ENCODE results near the gene REXO1. TPM values are rescaled to one million over a fixed set of nuclear protein-coding genes. Genes with fewer than 3 reads are reported as not detected.

REXO1 gene
- total and polyA plus RNA-seq, 2 donors (not counting 1 experiment from before 2014, with no cell fraction given), result 72.6 to 898 TPM

GRCh38 chr19:1843116-1843515 lies 5.2 kb downstream of the REXO1 start:
- CTCF ChIA-PET, result interaction anchor here (2.3 kb wide), 1 partner anchor 17 kb away, joined by 7 read pairs; no protein-coding TSS in a partner anchor
- no peak overlapping the region for H3K4me3 ChIP-seq (ENCODE audit: control extremely low read depth in 1 of 5, extremely low read depth in 1 of 5, insufficient read depth in 1 of 5, low read depth in 2 of 5, low read length in 4 of 5)
- H4K20me1 ChIP-seq (ENCODE audit: control insufficient read depth, insufficient read depth, low read length, poor library complexity, severe bottlenecking), result peaks cover 98% of the 10 kb centered on the region
- no peak overlapping the region for H3K9ac ChIP-seq (ENCODE audit: low read length)
- DNase-seq (no peak), ATAC-seq (ENCODE audit: low read depth) (no peak)
- H3K4me1 ChIP-seq (ENCODE audit: control insufficient read depth in 2 of 2, insufficient read depth in 2 of 2, low read length in 2 of 2), result peaks cover 37 to 47% of the 10 kb centered on the region in 2 donors
- TF ChIP-seq CTCF (IDR thresholded peaks at IDR 0.05), result no peak
- TF ChIP-seq EZH2 (IDR thresholded peaks at IDR 0.05; ENCODE audit: borderline replicate concordance, insufficient read depth, low read depth, low read length, poor library complexity, severe bottlenecking), result no peak
- no peak overlapping the region for H3K4me2 ChIP-seq (replicated peaks; ENCODE audit: low read depth, low read length, poor library complexity, severe bottlenecking)
- H3K4me1 Mint-ChIP-seq, result peaks cover 63% of the 10 kb centered on the region
- H3K36me3 ChIP-seq (replicated peaks in 1 of 2; ENCODE audit: control extremely low read depth in 1 of 2, control insufficient read depth in 1 of 2, extremely low read depth in 1 of 2, insufficient read depth in 2 of 2, low read length in 1 of 2), result peaks cover 0 to 15% of the 10 kb centered on the region in 2 experiments
- H3K27me3 ChIP-seq (replicated peaks in 1 of 4; ENCODE audit: control extremely low read depth in 1 of 4, control insufficient read depth in 3 of 4, insufficient read depth in 4 of 4, low read length in 3 of 4), result no peaks in the 10 kb centered on the region
- no peak overlapping the region for H3K4me3 Mint-ChIP-seq
- POLR2A ChIA-PET, result no interaction called here
- no peaks in the 10 kb centered on the region for H3K27me3 Mint-ChIP-seq
- no peak overlapping the region for H2AFZ ChIP-seq (ENCODE audit: insufficient read depth, low read depth, low read length, poor library complexity, severe bottlenecking)
- intact Hi-C loops (cut with micrococcal nuclease), result no loop called here
- no peak overlapping the region for H3K27ac Mint-ChIP-seq
- no peak overlapping the region for H3K27ac ChIP-seq (ENCODE audit: low read length in 2 of 2)
- no peaks in the 10 kb centered on the region for H3K9me3 ChIP-seq (ENCODE audit: control extremely low read depth in 1 of 3, control insufficient read depth in 2 of 3, insufficient read depth in 1 of 3, low read length in 2 of 3)
- H3K9me3 Mint-ChIP-seq (ENCODE audit: insufficient read depth), result no peaks in the 10 kb centered on the region
- peaks cover 98% of the 10 kb centered on the region for H3K79me2 ChIP-seq (ENCODE audit: control insufficient read depth, insufficient read depth, low read length)
- WGBS (ENCODE audit: insufficient coverage), result 95% methylated on average over 22 of the region's 22 CpGs

GRCh38 chr19:1841209-1841924 lies 6.9 kb downstream of the REXO1 start:
- no peak for DNase-seq
- Histone ChIP-seq H4K20me1 (ENCODE audit: control insufficient read depth, insufficient read depth, low read length, poor library complexity, severe bottlenecking) (peaks cover 98% of the 10 kb centered on the region), H3K4me2 (replicated peaks; ENCODE audit: low read depth, low read length, poor library complexity, severe bottlenecking) (no peak overlapping the region), H2AFZ (ENCODE audit: insufficient read depth, low read depth, low read length, poor library complexity, severe bottlenecking) (no peak overlapping the region), H3K27ac (ENCODE audit: low read length in 2 of 2) (no peak overlapping the region), H3K4me1 (ENCODE audit: control insufficient read depth in 2 of 2, insufficient read depth in 2 of 2, low read length in 2 of 2) (peaks cover 26 to 40% of the 10 kb centered on the region in 2 donors), H3K9ac (ENCODE audit: low read length) (no peak overlapping the region), H3K79me2 (ENCODE audit: control insufficient read depth, insufficient read depth, low read length) (peaks cover 98% of the 10 kb centered on the region), H3K27me3 (replicated peaks in 1 of 4; ENCODE audit: control extremely low read depth in 1 of 4, control insufficient read depth in 3 of 4, insufficient read depth in 4 of 4, low read length in 3 of 4) (no peaks in the 10 kb centered on the region), H3K4me3 (ENCODE audit: control extremely low read depth in 1 of 5, extremely low read depth in 1 of 5, insufficient read depth in 1 of 5, low read depth in 2 of 5, low read length in 4 of 5) (no peak overlapping the region), H3K9me3 (ENCODE audit: control extremely low read depth in 1 of 3, control insufficient read depth in 2 of 3, insufficient read depth in 1 of 3, low read length in 2 of 3) (no peaks in the 10 kb centered on the region), H3K36me3 (replicated peaks in 1 of 2; ENCODE audit: control extremely low read depth in 1 of 2, control insufficient read depth in 1 of 2, extremely low read depth in 1 of 2, insufficient read depth in 2 of 2, low read length in 1 of 2) (peaks cover 0 to 19% of the 10 kb centered on the region in 2 experiments)
- Mint-ChIP-seq H3K27me3 (no peaks in the 10 kb centered on the region), H3K4me1 (peaks cover 56% of the 10 kb centered on the region), H3K27ac (no peak overlapping the region), H3K4me3 (no peak overlapping the region), H3K9me3 (ENCODE audit: insufficient read depth) (no peaks in the 10 kb centered on the region)
- 94% methylated on average over 31 of the region's 35 CpGs for WGBS (ENCODE audit: insufficient coverage)
- intact Hi-C loops (cut with micrococcal nuclease), result no loop called here
- ChIA-PET CTCF (interaction anchor here (2.3 to 4.9 kb wide), 2 partner anchors 15 kb away, joined by 7 to 57 read pairs; no protein-coding TSS in a partner anchor), POLR2A (no interaction called here)
- no peak for TF ChIP-seq CTCF (IDR thresholded peaks at IDR 0.05)
- TF ChIP-seq EZH2 (IDR thresholded peaks at IDR 0.05; ENCODE audit: borderline replicate concordance, insufficient read depth, low read depth, low read length, poor library complexity, severe bottlenecking), result no peak
- no peak for ATAC-seq (ENCODE audit: low read depth)
